NT2/D1 (cell line): ENCODE data around the gene RDM1.
"Not testable (repeated sequence)": the region's sequence is repeated elsewhere in the genome, so short reads cannot be mapped to it uniquely, and the experiment has no call there.

Source experiments
- DNase-seq: peaks from one replicate; pipeline ENCODE4 v3.0.0-alpha.2; 2011; ENCODE audit warnings: low read depth, low spot score
- H3K27me3 ChIP-seq: 2 replicates; pipeline ENCODE4 v1.6.0; 2011; ENCODE audit warnings: mild to moderate bottlenecking; ENCODE audit not compliant: insufficient read length, insufficient read depth
- H3K36me3 ChIP-seq: 2 replicates; pipeline ENCODE4 v1.6.1; 2011; ENCODE audit warnings: mild to moderate bottlenecking, low read length, mixed read lengths; ENCODE audit not compliant: insufficient read depth, insufficient read length
- H3K4me1 ChIP-seq: 2 replicates; pipeline ENCODE4 v1.5.1; 2011; ENCODE audit not compliant: insufficient read depth, insufficient read length
- H3K4me3 ChIP-seq: 2 replicates; pipeline ENCODE4 v1.5.1; 2011; ENCODE audit warnings: low read depth; ENCODE audit not compliant: insufficient read length
- H3K9ac ChIP-seq: 2 replicates; pipeline ENCODE4 v1.6.0; 2011; ENCODE audit warnings: low read depth; ENCODE audit not compliant: insufficient read length
- H3K9me3 ChIP-seq: 2 replicates; pipeline ENCODE4 v1.5.1; 2011; ENCODE audit warnings: mild to moderate bottlenecking, low read length; ENCODE audit not compliant: insufficient read depth
- SUZ12 ChIP-seq: IDR thresholded peaks from 2 replicates; pipeline ENCODE4 v1.6.1; 2011; ENCODE audit not compliant: insufficient read length, insufficient read depth; ENCODE audit errors: extremely low read depth
- YY1 ChIP-seq: IDR thresholded peaks from 2 replicates; pipeline ENCODE4 v1.6.1; 2011; ENCODE audit not compliant: insufficient read length, insufficient read depth
- ZNF274 ChIP-seq: IDR thresholded peaks from 2 replicates; pipeline ENCODE4 v1.6.1; 2011; ENCODE audit warnings: mild to moderate bottlenecking, low read depth, low read length

RDM1 gene

DNA sequence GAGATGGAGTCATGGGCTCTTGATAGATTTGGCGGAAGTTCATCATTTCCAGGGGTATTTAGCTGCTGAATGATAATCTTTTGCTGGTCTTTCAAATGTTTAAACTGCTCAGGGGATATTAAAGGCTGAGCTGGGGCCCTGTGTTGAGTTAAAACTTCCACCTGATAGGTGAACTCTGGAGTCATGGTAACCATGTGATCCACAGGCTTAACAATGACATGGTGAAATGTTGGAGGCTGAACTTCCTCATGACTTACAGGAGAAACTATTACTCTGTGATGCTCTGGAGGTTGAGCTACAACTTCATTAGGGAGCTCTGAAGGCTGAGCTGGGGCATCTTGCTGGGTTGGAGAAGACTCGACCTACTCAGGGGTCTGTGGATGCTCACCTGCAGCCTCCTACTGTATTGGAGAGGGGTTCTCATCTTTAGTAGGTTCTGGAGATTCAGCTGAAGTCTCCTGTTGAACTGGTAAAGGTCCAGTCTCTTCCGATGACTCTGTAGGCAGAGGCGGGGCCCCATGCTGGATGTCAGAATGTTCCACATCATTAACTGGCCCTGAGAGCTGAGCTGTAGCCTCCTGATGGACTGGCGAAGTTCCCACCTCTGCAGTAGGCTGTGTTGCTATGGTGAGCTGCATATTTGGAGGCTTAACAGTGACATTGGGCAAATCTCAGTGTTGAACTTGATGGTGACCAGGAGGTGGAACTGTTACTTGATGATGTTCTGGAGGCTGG, 24.2 kb downstream of the RDM1 start:
- Histone ChIP-seq H3K9ac (no peak overlapping the region), H3K36me3 (no peaks in the 10 kb centered on the region)
- no peak for DNase-seq

DNA sequence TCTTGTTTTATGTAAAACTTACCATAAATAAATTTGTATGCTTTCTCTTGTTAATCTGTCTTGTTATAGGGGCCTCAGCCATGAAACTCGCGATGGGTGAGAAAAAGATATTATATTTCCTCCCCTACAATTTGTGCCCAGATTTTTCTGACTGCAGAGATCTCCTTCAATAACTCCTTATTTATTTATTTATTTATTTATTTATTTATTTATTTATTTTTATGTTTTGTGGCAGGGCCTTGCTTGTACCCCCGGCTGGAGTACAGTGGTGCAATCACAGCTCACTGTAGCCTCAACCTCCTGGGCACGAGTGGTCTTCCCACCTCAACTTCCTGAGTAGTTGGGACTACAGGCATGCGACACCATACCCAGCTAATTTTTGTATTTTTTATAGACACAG, 27.1 kb downstream of the RDM1 start:
- DNase-seq = no peak
- Histone ChIP-seq H3K4me1 (no peaks in the 10 kb centered on the region), H3K9ac (no peak overlapping the region), H3K9me3 (no peaks in the 10 kb centered on the region), H3K4me3 (no peak overlapping the region), H3K27me3 (no peaks in the 10 kb centered on the region), H3K36me3 (no peaks in the 10 kb centered on the region)
- no peak for TF ChIP-seq YY1
- TF ChIP-seq ZNF274 = no peak
- TF ChIP-seq SUZ12 = no peak

More for the DNA sequence above, 24.2 kb downstream of the RDM1 start:
- Histone ChIP-seq H3K4me1 (no peaks in the 10 kb centered on the region), H3K27me3 (no peaks in the 10 kb centered on the region), H3K9me3 (no peaks in the 10 kb centered on the region), H3K4me3 (no peak overlapping the region)
- no peak for TF ChIP-seq SUZ12
- TF ChIP-seq ZNF274 = no peak
- TF ChIP-seq YY1 = no peak

DNA sequence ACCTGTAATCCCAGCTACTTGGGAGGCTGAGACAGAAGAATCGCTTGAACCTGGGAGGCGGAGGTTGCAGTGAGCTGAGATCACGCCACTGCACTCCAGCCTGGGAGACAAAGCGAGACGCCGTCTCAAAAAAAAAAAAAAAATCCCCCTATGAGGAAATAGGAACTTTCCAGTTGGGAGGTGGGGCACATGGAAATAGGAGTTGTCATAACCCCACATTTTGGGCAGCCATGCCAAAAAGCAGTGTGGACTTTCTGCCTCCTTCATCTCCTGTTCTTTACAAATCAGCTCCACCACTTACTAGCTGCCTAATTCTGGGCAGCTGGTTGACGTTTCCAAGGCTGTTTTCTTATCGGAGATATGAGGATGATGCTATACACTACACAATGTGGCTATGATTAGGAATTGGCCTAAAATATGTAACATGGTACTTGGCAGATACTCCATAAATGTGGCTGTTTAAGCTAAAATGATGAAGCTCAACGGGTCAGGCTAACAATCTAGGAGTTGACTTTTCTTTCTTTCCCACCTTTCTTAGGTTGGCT, 28.9 kb downstream of the RDM1 start:
- Histone ChIP-seq H3K27me3 (no peaks in the 10 kb centered on the region), H3K9me3 (no peaks in the 10 kb centered on the region), H3K36me3 (no peaks in the 10 kb centered on the region), H3K9ac (no peak overlapping the region), H3K4me1 (no peaks in the 10 kb centered on the region), H3K4me3 (no peak overlapping the region)
- no peak for TF ChIP-seq SUZ12
- TF ChIP-seq ZNF274 = no peak
- TF ChIP-seq YY1 = no peak
- no peak for DNase-seq

DNA sequence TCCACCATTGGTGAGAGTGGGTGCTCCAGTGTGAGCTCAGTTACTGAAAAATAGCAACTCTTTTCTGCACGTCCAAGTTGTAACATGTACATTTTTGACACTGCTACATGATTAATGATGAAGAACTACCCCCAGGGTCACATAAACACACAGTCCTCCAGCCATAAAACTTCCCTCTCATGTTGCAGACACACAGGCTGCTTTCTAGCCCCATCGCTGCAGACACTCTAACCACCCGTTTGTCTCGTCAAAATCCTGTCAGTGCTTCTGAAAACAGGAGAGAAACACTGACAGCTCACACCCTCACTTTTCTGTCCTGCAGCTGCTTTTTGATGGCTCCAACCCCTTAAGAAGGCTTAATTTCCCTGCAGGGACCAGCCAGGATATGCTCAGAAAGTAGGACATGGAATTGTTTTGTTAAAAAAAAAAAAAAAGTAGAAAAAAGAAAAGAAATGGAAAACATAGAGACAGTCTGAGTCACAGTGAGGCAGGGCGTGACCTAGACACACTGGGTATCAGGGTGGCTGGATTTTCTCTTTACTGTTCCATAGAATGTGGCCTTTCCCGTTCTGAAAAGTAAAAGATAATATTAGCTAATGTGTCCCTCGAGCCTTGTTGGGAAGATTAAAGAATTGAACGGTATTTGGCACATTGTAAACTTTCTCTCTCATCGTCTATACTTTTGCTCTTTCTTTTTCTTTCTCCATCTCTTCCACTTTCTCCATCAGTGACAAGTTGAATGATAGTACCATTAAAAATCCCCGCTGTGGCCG, 29.7 kb downstream of the RDM1 start:
- TF ChIP-seq YY1 (no peak), ZNF274 (no peak), SUZ12 (no peak)
- H3K27me3 ChIP-seq = no peaks in the 10 kb centered on the region
- H3K4me3 ChIP-seq = no peak overlapping the region
- H3K4me1 ChIP-seq = no peaks in the 10 kb centered on the region
- no peaks in the 10 kb centered on the region for H3K36me3 ChIP-seq
- no peaks in the 10 kb centered on the region for H3K9me3 ChIP-seq
- H3K9ac ChIP-seq = no peak overlapping the region
- no peak for DNase-seq

DNA sequence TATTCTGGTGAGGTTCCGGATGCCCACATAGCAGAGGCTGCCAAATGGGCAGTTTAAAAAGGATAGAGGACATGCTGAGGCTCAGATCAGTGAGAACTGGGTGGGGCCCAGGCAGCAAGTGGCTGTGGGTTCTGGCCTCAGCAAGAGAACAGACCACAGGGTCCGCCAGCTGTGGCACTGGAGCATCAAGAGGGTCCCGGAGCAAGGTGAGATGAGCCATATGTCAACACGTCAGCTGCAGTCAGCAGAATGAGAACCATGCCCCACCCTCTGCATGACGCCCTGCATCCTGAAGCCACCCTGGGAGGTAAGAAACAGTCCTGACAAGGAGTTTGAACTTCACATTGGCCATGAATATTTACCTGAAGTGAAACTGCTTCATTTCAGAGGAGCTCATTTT, 30.3 kb downstream of the RDM1 start:
- H3K27me3 ChIP-seq = no peaks in the 10 kb centered on the region
- no peak for DNase-seq
- TF ChIP-seq SUZ12 (no peak), ZNF274 (no peak), YY1 (no peak)
- H3K4me1 ChIP-seq = no peaks in the 10 kb centered on the region
- no peak overlapping the region for H3K4me3 ChIP-seq
- no peak overlapping the region for H3K9ac ChIP-seq
- H3K36me3 ChIP-seq = no peaks in the 10 kb centered on the region
- no peaks in the 10 kb centered on the region for H3K9me3 ChIP-seq

DNA sequence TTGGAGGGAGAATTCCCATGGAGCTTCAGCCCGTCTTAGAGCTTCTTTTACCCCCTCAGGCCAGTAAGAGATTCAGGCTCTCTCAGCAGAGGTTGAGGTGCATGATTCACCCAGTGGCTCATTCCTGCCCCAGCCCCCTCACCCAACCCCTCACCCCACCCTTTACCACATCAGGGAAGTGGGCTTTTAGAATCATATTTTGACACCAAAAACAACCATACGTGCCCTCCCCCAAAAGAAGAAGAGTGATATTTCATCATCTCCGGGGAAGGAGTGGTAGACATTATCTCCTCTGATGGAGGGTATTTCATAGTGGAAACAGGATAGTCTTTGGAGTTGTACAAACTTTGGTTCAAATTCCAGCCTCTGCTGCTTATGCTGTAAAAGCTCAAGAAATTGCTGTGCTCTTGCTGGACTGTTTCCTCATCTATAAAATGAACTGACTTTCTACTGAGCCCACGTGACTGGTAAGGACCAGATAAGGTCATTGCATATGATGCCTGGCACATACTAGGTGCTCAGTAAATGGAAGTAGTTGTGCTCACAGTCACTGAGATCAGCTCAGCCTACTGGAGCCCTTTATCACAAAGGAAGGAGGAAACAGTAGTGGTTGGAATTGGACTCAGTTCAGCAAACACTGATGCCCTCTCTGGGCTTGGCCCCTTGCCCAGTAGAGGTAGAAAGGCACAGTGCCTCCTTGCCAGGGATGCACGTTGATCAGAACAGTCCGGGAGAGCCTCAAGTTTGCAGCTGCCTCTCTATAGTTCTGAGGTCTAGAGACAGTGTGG, 32.1 kb downstream of the RDM1 start:
- no peak for DNase-seq
- H3K4me1 ChIP-seq = no peaks in the 10 kb centered on the region
- H3K27me3 ChIP-seq = no peaks in the 10 kb centered on the region
- H3K36me3 ChIP-seq = no peaks in the 10 kb centered on the region
- no peak for TF ChIP-seq ZNF274
- TF ChIP-seq YY1 = no peak
- no peak for TF ChIP-seq SUZ12
- H3K9ac ChIP-seq = no peak overlapping the region
- no peaks in the 10 kb centered on the region for H3K9me3 ChIP-seq
- H3K4me3 ChIP-seq = no peak overlapping the region

DNA sequence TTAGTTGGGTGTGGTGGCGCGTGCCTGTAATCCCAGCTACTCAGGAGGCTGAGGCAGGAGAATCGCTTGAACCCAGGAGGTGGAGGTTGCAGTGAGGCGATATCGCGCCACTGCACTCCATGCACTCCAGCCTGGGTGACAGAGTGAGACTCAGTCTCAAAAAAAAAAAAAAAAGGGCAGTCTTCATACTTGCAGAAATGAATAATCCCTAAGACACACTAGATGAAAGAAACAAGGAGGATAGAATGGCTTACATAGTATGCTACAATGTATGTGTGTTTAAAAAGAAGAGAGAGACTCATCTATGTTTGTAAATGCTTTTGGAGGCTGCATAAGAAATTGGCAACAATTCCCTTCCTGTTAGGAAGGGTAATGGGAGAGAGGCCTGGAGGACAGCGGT, 32.8 kb downstream of the RDM1 start:
- H3K9ac ChIP-seq, H3K36me3 ChIP-seq, H3K9me3 ChIP-seq, H3K4me3 ChIP-seq, H3K4me1 ChIP-seq, H3K27me3 ChIP-seq, DNase-seq: not testable (repeated sequence)
